ENCODE measurements around the gene FUT8. TPM values are rescaled to one million over a fixed set of nuclear protein-coding genes. Genes with fewer than 3 reads are reported as not detected.

Gene FUT8
- total RNA-seq, 2 experiments from 2014 or later, result 70.9 to 79.2 TPM

- CTCF ChIA-PET, result interaction anchor here (1.1 kb wide), 1 partner anchor 19 kb away, joined by 4 read pairs; no protein-coding TSS in a partner anchor
- POLR2A ChIA-PET, result no interaction called here
These were observed 16.2 kb upstream of the FUT8 start for GRCh38 chr14:65396082-65396910.

GRCh38 chr14:65403231-65403630, 9.3 kb upstream of the FUT8 start:
- DNase-seq, result no peak
- Mint-ChIP-seq H3K27me3 (no peaks in the 10 kb centered on the region), H3K27ac (no peak overlapping the region), H3K4me1 (peaks cover 2% of the 10 kb centered on the region), H3K36me3 (ENCODE audit: low read depth) (peaks cover 10% of the 10 kb centered on the region), H3K4me3 (no peak overlapping the region), H3K9me3 (peaks cover 5% of the 10 kb centered on the region)
- ChIA-PET POLR2A (no interaction called here), CTCF (no interaction called here)

More at GRCh38 chr14:65396082-65396910, 16.2 kb upstream of the FUT8 start:
- DNase-seq, result no peak
- Mint-ChIP-seq H3K4me3 (no peak overlapping the region), H3K27ac (no peak overlapping the region), H3K9me3 (peaks cover 44% of the 10 kb centered on the region), H3K27me3 (no peaks in the 10 kb centered on the region), H3K4me1 (peaks cover 5% of the 10 kb centered on the region), H3K36me3 (ENCODE audit: low read depth) (peaks cover 55% of the 10 kb centered on the region)

- Mint-ChIP-seq H3K9me3 (peaks cover 3% of the 10 kb centered on the region), H3K4me3 (no peak overlapping the region), H3K27ac (no peak overlapping the region), H3K27me3 (no peaks in the 10 kb centered on the region), H3K4me1 (peaks cover 19% of the 10 kb centered on the region), H3K36me3 (ENCODE audit: low read depth) (peaks cover 5% of the 10 kb centered on the region)
- DNase-seq, result no peak
- ChIA-PET CTCF (interaction anchor here (0.6 kb wide), 1 partner anchor 29 kb away, joined by 3 read pairs; no protein-coding TSS in a partner anchor), POLR2A (no interaction called here)
These were observed 4.4 kb upstream of the FUT8 start for GRCh38 chr14:65408113-65408512.

- H3K27me3 Mint-ChIP-seq, result no peaks in the 10 kb centered on the region
- ChIA-PET CTCF (interaction anchor here (0.5 to 2.1 kb wide), 14 partner anchors 9 to 1050 kb away, joined by 3 to 9 read pairs (median 4); no protein-coding TSS in a partner anchor), POLR2A (interaction anchor here (1.0 to 2.1 kb wide), 3 partner anchors 11 to 181 kb away, joined by 3 to 14 read pairs (median 5); no protein-coding TSS in a partner anchor)
- peaks cover 39% of the 10 kb centered on the region for H3K4me1 Mint-ChIP-seq
- peaks cover 5% of the 10 kb centered on the region for H3K36me3 Mint-ChIP-seq (ENCODE audit: low read depth)
- H3K4me3 Mint-ChIP-seq, result peak overlapping the region; percentile 92
- H3K9me3 Mint-ChIP-seq, result no peaks in the 10 kb centered on the region
- no peak for DNase-seq
- peak overlapping the region; percentile 96 for H3K27ac Mint-ChIP-seq
These were observed 1.9 kb upstream of the FUT8 start for GRCh38 chr14:65410640-65411039.

DNA sequence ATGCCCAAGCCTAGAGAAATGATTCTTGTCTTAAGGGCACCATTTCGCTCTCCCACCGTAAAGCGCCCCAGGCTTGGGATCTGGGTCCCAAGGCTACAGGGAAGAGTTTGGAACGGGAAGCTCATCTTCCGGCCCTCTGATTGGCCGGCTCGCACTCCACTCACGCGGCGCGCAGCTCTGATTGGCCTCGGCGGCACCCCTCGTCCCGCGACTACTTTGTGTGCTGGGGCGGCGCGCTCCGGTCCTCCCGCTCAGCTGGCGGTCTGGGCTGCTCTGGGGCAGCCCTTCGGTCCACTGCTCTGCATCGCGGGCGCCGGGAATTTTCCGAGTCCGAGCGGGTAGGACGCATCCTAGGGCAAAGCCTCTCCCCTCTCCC, 886 bp upstream of the FUT8 start:
- peaks cover 3% of the 10 kb centered on the region for H3K36me3 Mint-ChIP-seq (ENCODE audit: low read depth)
- CTCF ChIA-PET, result interaction anchor here (0.7 to 2.1 kb wide), 18 partner anchors 10 to 576 kb away, joined by 3 to 9 read pairs (median 4); no protein-coding TSS in a partner anchor
- peak overlapping the region; percentile 96 for H3K27ac Mint-ChIP-seq
- peak; percentile 82 for DNase-seq
- H3K4me1 Mint-ChIP-seq, result peaks cover 42% of the 10 kb centered on the region
- H3K9me3 Mint-ChIP-seq, result no peaks in the 10 kb centered on the region
- POLR2A ChIA-PET, result interaction anchor here (0.7 to 2.1 kb wide), 6 partner anchors 12 to 203 kb away, joined by 3 to 14 read pairs (median 3); no protein-coding TSS in a partner anchor
- H3K4me3 Mint-ChIP-seq, result peak overlapping the region; percentile 92
- no peaks in the 10 kb centered on the region for H3K27me3 Mint-ChIP-seq

GRCh38 chr14:65412856-65413738, 567 bp downstream of the FUT8 start:
- ChIA-PET POLR2A (interaction anchor here (0.8 to 2.1 kb wide), 3 partner anchors 126 to 207 kb away, joined by 3 to 14 read pairs (median 3); no protein-coding TSS in a partner anchor), CTCF (interaction anchor here (0.5 to 2.1 kb wide), 14 partner anchors 10 to 749 kb away, joined by 3 to 10 read pairs (median 4); no protein-coding TSS in a partner anchor)
- DNase-seq, result peak; percentile 70
- Mint-ChIP-seq H3K4me1 (peaks cover 44% of the 10 kb centered on the region), H3K9me3 (no peaks in the 10 kb centered on the region), H3K27me3 (no peaks in the 10 kb centered on the region), H3K36me3 (ENCODE audit: low read depth) (peaks cover 6% of the 10 kb centered on the region), H3K4me3 (peak overlapping the region; percentile 92), H3K27ac (peak overlapping the region; percentile 96)

- Mint-ChIP-seq H3K27ac (peak overlapping the region; percentile 90), H3K9me3 (no peaks in the 10 kb centered on the region), H3K27me3 (no peaks in the 10 kb centered on the region), H3K36me3 (ENCODE audit: low read depth) (peaks cover 6% of the 10 kb centered on the region), H3K4me1 (peaks cover 46% of the 10 kb centered on the region), H3K4me3 (peak overlapping the region; percentile 92)
- DNase-seq, result no peak
- ChIA-PET CTCF (interaction anchor here (0.6 to 2.0 kb wide), 9 partner anchors 9 to 411 kb away, joined by 3 to 10 read pairs (median 4); no protein-coding TSS in a partner anchor), POLR2A (interaction anchor here (0.8 kb wide), 1 partner anchor 127 kb away, joined by 3 read pairs; no protein-coding TSS in a partner anchor)
These were observed 1.2 kb downstream of the FUT8 start for GRCh38 chr14:65413739-65414045.

GRCh38 chr14:65414961-65415589, 2.5 kb downstream of the FUT8 start:
- Mint-ChIP-seq H3K27ac (peak overlapping the region; percentile 54), H3K4me3 (peak overlapping the region; percentile 92), H3K36me3 (ENCODE audit: low read depth) (peaks cover 4% of the 10 kb centered on the region), H3K27me3 (no peaks in the 10 kb centered on the region), H3K9me3 (no peaks in the 10 kb centered on the region), H3K4me1 (peaks cover 50% of the 10 kb centered on the region)
- POLR2A ChIA-PET, result no interaction called here
- CTCF ChIA-PET, result interaction anchor here (0.5 to 2.0 kb wide), 21 partner anchors 9 to 880 kb away, joined by 3 to 6 read pairs (median 3); no protein-coding TSS in a partner anchor
- peak; percentile 49 for DNase-seq

DNA sequence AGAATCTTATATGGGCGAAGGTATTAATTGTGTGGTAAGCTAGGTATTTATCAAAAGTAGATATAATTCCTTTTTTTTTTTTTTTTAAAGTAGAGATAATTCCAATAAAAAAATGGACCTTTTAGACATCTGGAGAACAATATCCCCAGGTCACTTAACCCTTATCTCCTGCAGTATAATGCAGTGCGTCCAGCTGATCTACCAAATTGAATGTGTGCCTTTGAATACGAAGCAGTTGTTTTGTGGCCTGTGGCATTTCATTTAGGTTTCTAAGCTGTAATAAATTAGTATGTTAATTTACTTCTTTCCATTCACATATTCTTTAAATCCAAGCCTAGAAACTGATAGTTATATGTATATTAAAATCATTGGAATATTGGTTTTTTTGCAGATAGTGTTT, 3.1 kb downstream of the FUT8 start:
- H3K4me3 Mint-ChIP-seq, result no peak overlapping the region
- H3K4me1 Mint-ChIP-seq, result peaks cover 47% of the 10 kb centered on the region
- ChIA-PET CTCF (interaction anchor here (0.5 to 1.7 kb wide), 21 partner anchors 9 to 879 kb away, joined by 3 to 6 read pairs (median 3); no protein-coding TSS in a partner anchor), POLR2A (no interaction called here)
- H3K27ac Mint-ChIP-seq, result no peak overlapping the region
- DNase-seq, result no peak
- no peaks in the 10 kb centered on the region for H3K9me3 Mint-ChIP-seq
- no peaks in the 10 kb centered on the region for H3K27me3 Mint-ChIP-seq
- H3K36me3 Mint-ChIP-seq (ENCODE audit: low read depth), result peaks cover 4% of the 10 kb centered on the region

DNA sequence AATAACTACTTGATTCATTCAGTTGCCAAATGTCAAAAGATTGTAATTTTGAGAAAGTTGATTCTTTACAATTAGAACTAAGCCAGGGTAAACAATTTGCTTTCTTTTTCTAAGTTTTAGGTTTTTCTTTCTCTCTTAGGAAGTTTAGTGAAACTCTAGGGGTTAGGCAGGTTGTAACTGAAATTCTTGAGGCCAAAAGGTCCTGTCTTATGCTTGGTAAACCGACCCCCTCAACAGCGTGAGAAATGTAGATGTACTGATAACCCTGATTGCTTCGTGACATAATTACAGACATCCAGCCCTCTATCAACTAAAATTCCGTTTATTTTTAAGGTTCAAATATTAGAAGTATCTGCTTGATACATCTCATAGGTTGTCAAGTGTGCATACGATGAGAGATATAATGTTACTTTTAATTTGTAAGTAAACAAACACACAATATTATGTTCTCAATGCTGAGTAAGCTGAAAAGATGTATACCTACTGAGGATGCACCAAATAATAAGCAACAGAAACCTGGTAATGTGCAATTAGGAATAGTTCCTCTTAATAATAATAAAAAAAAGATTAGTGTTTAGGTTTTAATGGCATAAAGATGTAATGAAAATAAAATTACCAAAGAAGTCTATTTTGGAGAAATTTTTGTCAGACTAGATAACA, 7.2 kb downstream of the FUT8 start:
- POLR2A ChIA-PET, result no interaction called here
- no peak overlapping the region for H3K27ac Mint-ChIP-seq

DNA sequence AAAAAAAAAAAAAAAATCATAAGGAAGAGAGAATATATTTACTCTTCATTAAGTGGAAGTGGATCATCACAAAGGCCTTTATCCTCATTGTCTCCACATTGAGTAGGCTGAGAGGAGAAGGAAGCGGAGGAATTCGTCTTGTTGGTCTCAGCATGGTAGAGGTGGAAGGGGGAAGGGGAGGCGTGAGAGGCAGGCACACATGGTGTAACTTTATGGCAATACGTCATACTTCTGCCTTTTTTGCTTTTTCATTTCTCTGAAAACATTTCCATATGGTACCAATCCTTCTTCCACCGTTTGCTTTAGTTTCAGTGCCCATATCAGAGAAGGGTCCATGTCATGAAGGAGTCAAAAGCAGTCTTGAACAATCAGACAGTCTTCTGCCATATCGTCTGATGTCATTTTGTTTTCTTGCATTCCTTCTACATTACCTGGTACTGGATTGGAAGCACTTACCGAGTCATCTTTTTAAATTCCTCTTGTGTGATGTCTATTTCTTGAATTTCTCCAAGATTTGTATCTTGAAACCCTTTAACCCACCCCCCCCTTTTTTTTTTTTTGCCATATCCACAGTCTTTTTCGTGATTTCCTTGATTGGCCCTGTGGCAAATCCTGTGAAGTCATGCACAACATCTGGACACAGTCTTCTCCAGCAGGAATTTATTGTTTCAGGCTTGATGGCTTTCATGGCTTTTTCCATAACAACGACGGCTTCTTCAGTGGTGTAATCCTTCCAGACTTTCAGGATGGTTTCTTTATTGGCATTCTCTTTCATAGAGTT, 8.9 kb downstream of the FUT8 start:
- POLR2A ChIA-PET, result no interaction called here
- CTCF ChIA-PET, result no interaction called here

More for the DNA sequence above, 7.2 kb downstream of the FUT8 start:
- CTCF ChIA-PET, result interaction anchor here (1.1 kb wide), 1 partner anchor 18 kb away, joined by 4 read pairs; no protein-coding TSS in a partner anchor
- peaks cover 40% of the 10 kb centered on the region for H3K4me1 Mint-ChIP-seq
- H3K9me3 Mint-ChIP-seq, result no peaks in the 10 kb centered on the region
- no peaks in the 10 kb centered on the region for H3K27me3 Mint-ChIP-seq
- H3K4me3 Mint-ChIP-seq, result no peak overlapping the region
- H3K36me3 Mint-ChIP-seq (ENCODE audit: low read depth), result peaks cover 12% of the 10 kb centered on the region
- DNase-seq, result no peak

More for the DNA sequence above, 8.9 kb downstream of the FUT8 start:
- H3K4me1 Mint-ChIP-seq, result peaks cover 34% of the 10 kb centered on the region
- H3K27me3 Mint-ChIP-seq, result no peaks in the 10 kb centered on the region
- H3K4me3 Mint-ChIP-seq, result no peak overlapping the region
- no peaks in the 10 kb centered on the region for H3K9me3 Mint-ChIP-seq
- H3K36me3 Mint-ChIP-seq (ENCODE audit: low read depth), result peaks cover 23% of the 10 kb centered on the region
- DNase-seq, result no peak
- H3K27ac Mint-ChIP-seq, result no peak overlapping the region

All from activated CD4-positive, alpha-beta T cell treated with anti-CD3 and anti-CD28 coated beads, Interleukin-2, amount 10 ng/mL, durations not matched to agents 7 days and 5 days (primary cell).